Fibroblast of mammary gland (primary cell): ENCODE measurements around the gene CSF3.

ENCODE experiments used
- DNase-seq: peaks from one replicate; pipeline ENCODE4 v3.0.0-alpha.2; 2010; ENCODE audit warnings: low read depth
- H3K4me3 ChIP-seq: 2 replicates; pipeline ENCODE4 v1.5.1; 2011; ENCODE audit warnings: low read depth, mild to moderate bottlenecking, low read length, moderate library complexity; ENCODE audit not compliant: control insufficient read depth
- CTCF ChIP-seq: conservative IDR thresholded peaks from 2 replicates; pipeline ENCODE4 v1.5.1; 2011; ENCODE audit warnings: low read depth, low read length, inconsistent platforms; ENCODE audit not compliant: control insufficient read depth, insufficient read depth

Gene CSF3

GRCh38 chr17:40038882-40039513, 23.8 kb downstream of the CSF3 start:
- no peak overlapping the region for H3K4me3 ChIP-seq
- DNase-seq, result peak; percentile 84
- TF ChIP-seq CTCF, result peak; percentile 83

GRCh38 chr17:40041196-40041595, 26.0 kb downstream of the CSF3 start:
- H3K4me3 ChIP-seq, result no peak overlapping the region
- no peak for DNase-seq
- TF ChIP-seq CTCF, result no peak

- H3K4me3 ChIP-seq, result no peak overlapping the region
- DNase-seq, result no peak
- no peak for TF ChIP-seq CTCF
These were observed 41.3 kb downstream of the CSF3 start for GRCh38 chr17:40056379-40057015.

GRCh38 chr17:40058186-40058784, 43.0 kb downstream of the CSF3 start:
- TF ChIP-seq CTCF, result no peak
- peak; percentile 63 for DNase-seq
- H3K4me3 ChIP-seq, result no peak overlapping the region

GRCh38 chr17:40058865-40059264, 43.6 kb downstream of the CSF3 start:
- no peak for DNase-seq
- TF ChIP-seq CTCF, result no peak
- H3K4me3 ChIP-seq, result no peak overlapping the region

- H3K4me3 ChIP-seq, result no peak overlapping the region
- no peak for TF ChIP-seq CTCF
- no peak for DNase-seq
These were observed 44.7 kb downstream of the CSF3 start for GRCh38 chr17:40059729-40060475.
